GM19395 (cell line): Measurements from ENCODE around the gene CYP27C1.

ENCODE experiments used
- ATAC-seq: cut with Tn5 transposase; IDR thresholded peaks from one replicate; pipeline ENCODE4 v1.9.1; 2021; ENCODE audit warnings: mild to moderate bottlenecking, moderate library complexity; ENCODE audit not compliant: unreplicated experiment

CYP27C1 gene

DNA sequence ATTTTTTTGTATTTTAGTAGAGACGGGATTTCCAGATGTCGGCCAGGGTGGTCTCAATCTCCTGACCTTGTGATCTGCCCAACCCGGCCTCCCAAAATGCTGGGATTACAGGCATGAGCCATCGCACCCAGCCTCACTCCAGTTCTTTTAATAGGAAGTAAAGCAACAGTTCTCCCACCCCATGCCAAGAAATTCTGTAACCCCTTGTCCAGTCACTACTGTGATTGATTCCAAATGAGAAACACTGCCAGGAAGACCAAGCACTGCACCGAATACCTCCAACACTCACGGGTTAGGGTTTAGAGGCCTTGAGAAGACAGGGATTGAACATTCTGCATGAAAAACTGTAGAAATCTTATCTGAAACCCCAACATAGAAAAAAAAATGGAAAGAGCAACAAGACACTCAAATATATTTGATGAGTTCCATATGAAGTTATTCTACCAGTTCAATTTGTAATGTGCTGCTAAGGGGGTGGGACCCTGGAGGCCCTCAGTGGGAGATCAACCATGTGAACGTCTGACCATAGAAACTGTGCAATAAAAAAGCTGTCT, 65.0 kb downstream of the CYP27C1 start:
- ATAC-seq = no peak

DNA sequence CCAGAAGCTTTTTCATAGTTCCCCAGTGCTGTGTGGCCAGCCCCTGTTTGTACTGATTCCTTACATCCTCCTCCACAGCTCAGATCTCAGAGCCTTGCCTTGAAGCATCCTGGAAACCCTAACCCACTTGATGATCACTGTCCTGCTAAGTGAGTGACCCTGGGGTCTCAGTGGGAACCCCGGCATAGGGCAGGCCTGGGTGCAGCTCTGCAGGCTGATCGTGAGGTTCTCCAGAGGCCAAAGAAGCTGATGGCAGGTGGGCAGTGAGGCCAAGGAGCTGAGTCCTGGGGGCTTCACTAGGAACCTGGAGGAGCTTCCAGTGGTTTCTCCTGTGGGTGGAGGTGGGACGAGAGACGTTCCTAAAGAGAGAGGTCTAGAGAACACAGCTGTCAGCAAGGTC, 65.7 kb downstream of the CYP27C1 start:
- ATAC-seq = no peak

DNA sequence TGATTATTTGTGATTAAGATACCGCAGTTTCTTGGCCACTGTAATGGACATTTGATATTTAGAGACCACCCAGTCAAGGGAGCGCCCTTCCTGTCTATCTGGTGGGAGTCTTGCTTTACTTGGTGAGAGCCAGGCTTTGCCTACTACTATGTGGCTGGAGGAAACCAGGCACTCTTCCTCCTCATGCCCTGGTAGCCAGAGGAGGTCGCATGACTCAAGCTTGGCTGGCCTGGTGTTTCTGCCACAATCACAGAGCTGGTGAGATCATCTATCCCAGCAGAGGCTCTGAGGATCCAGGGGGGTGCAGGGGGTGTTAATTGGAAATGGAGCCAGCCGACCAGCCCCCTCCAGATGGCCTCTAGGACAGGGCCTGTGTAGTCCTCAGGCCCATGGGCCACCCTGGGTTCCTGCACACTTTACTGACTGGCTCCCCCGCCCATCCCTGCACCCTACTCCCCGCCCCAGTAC, 66.4 kb downstream of the CYP27C1 start:
- ATAC-seq = no peak

DNA sequence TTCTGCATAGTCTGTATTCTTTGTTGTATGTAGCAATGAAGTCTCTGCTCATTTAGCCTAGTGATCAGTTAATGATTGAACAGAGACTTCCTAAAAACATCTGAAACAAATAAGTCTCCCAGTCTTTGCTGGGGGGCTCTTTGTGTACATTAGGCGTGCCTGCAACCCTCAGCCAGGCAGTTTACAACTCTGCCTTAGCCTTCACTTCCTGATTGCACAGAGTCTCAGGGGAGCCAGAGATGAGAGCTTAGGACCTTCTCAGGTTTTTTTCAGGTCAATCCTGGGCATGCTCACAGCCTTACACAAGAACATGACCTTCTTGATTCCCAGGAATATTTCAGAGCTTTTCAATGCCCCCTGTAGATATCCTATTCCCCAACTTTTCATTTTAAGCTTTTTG, 69.1 kb downstream of the CYP27C1 start:
- no peak for ATAC-seq

DNA sequence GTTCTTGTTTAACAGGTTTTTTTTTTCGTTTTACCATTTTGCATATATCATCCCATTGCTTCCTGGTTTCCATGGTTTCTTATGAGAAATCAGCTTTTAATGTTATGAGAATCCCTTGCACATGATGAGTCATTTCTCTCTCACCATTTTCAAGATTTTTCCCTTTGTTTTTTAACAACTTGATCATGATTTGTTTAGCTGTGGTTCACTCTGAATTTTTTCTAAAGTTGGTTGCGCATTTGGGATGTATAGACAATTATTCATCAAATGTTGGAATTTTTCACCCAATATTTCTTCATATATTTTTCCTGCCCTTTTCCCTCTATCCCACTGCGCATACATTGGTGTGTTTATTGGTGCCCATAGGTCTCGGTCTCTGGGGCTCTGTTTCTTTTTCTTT, 70.7 kb downstream of the CYP27C1 start:
- no peak for ATAC-seq

DNA sequence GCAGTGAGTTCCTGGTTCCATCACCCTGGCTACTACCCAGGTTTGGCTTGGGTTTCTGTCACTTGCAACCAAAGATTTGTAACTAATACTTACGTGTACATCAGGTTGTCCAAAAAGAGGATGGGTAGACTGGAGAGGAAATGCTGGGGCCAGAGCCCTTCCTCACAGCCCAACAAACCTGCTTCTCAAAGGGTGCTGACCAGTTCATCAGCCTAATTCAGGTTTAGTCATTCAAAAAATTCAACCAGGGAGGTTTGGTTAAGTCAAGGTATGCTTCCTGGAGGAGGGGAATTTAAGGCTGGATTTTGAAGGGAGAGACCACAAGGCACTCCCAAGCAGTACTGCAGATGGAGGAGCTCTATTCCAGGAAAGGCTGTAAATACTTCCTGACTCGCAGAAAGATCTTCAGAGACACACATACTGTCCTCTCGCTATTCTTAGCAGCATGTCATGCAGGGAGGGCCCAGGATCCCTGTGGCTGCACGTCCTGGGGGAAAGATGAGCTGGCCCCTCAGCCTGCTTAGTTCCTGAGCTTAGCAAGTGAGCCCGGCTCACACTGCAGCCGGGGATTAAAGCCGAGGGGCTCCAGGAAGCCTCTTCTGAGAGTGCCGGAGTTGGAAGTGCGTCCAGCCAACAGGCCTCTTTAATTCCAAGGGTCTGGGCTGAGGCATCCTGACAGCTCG, 73.1 kb downstream of the CYP27C1 start:
- ATAC-seq = no peak

DNA sequence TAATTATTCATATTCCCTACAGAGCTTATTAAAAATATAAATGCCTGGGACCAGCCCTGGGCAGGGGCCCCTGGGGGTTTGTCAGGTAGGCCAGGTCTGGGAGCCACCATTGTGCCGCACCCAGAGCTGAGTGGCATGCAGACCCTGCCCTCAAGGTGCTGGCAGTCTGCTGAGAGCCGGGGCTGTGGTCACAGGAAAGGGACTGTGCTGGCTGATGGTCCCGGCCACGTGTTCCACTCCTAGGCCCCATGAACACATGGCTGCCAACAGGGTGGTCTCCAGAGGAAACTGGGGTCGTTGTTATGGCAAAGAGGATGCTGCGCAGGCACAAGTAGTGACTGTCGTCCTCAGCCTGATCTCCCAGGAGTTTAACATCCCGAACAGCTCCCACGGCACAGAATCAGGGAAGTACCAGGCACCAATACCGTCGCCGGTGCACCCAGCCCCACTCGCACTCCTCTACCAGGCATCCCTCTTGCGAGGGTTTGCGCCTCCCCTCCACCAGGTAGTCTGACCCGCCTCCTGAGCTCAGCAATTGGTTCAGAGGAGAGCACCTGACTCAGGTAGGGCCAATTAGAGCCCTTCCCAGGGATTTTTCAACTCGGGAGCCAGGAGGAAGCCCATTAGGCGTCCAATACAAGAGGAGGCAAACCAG, 73.9 kb downstream of the CYP27C1 start:
- ATAC-seq = no peak

DNA sequence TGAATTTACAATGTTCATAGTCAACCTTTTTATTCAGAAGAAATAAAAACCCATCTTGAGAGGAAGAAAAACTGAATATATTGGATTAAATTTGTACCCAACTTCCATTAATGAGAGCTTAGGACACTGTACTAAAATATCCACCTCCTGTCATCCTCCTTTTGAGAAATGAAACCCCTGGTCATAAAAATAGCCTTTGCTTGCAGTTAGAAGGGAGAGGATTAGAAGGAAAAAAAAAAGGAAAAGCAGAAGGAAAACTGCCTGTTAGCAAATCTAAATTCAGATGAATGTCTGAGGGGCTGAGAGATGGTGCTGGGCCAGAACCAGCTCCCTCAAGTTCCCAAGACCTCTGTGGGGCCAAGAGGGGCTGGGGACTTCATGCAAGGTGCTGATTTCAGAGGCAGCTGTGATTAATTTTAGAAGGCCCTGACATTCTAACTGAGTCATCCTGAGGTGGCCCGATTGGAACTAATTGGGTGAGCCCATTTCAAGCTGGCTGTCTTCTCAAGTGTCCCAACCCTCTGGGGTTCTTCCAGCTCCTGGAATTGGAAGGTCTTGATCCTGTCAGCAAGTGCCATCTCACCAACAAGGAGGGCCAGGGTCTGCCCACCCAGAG, 74.7 kb downstream of the CYP27C1 start:
- ATAC-seq = no peak

DNA sequence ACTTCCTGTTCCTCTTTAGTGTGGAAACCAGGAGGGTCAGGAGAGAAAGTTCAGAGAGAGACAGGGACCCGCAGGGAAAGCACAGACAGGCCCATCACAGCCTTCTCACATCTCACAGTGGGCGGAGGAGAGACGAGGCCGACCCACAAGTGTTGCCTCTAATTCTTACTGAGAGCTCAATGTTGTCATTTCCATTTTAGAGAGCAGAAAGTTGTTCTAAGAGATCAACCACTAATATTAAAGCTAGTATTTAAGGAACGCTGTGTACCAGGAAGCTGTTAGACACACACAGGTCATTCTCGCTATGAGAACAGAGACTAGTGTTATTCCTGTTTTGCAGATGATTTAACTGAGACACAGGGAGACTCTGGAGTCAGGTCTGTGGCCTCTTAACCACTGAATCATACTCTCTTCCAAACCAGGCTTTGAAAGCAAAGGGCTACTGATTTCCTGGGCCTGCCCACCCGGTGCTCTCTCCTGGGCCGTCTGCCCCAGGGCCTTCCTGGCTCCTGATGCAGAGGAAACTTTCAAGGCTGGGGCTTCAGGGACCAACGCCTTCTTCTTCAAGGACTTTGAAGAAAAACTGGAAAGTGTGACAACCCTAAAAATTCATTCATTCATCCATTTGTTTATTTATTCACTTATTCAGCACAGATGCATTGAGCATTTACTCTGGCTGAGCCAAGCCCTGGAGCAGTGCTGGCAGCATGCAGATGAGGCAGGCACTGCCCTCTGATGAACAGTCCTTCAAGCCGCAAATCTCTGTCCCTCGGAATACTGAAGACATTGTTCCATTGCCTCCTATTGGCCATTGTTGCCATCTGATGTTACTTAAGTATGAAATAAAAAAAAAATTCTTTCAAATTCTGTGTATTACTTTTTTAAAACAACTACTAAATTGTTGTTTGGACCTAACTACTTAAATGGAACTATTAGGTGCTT, 76.0 kb downstream of the CYP27C1 start:
- no peak for ATAC-seq

DNA sequence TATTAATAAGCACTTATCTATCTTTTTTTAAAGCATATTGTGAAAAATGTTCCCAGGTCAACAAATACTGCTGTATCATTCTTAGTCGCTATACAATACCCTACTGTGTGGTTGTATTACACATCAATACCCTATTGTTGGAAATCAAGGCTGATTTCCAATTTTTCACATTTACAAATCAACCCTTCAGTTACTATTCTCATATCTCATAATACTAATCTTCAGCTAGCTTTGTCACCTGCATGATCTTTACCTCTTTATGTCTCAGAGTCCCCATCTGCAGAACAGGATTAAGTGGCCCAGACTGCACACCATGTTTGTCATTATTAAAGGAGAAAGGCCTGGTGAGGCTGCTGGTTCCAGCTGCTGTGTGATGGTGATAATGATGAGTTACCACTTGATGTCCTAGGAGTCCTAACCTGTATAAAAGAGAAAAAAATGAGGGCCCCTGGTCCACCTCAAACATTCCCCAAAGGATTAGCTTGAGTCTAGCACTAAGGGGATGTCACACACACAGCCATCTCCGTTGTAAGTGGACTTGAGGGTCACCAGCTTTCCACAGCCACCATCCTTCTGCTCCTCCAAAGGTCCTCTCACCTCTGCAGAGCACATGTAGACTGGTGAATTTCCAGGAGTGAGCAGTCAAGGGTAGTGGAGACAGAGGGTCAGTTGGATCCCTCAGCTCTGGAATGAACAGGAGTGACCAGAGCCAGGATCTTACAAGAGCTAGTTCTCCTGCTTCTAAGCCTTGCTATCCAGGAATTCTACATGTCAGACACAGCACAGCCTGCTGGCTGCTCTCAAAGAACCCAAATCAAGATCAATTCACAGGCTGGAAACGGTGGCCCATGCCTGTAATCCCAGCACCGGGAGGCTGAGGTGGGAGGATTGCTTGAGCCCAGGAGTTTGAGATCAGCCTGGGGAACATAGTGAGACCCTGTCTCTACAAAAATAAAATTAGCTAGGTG, 77.2 kb downstream of the CYP27C1 start:
- ATAC-seq = no peak

DNA sequence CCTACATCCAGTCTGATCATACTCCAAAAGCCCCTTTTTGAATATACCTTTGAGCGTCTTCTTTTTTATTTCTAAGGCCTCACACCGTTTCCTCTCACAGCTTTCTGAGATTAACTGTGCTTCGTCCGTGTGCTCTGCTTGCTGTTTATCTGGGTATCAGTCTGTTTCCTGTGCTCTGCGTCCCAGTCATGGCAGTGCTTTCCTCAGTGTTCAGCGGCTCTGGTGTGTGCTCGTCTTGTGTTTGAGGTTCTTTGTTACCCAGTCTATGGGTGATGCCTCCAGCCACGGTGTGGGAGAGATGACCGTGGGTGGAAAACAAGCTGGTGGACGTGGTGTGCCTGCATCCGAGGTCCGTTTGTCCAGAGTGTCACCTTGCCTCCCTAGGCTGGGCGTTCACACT, 79.6 kb downstream of the CYP27C1 start:
- ATAC-seq = no peak

DNA sequence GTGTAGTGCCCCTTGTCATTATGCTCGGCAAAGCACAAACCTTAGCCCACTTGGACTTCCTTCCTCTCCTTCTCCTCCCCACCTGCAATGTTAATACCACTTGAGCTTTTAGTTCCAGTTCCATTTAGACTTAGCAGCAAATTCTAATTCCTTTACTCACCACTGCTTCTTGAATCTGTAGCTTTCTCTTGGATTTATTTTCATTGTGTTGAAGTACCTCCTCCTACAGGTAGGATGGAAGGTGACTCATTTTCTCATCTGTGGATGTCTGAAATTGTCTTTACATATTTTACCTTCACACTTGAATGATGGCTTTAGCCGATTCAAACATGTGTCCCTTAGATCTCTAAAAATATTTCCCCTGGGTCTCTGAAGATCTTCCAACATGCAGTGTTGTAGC, 80.3 kb downstream of the CYP27C1 start:
- ATAC-seq = no peak

DNA sequence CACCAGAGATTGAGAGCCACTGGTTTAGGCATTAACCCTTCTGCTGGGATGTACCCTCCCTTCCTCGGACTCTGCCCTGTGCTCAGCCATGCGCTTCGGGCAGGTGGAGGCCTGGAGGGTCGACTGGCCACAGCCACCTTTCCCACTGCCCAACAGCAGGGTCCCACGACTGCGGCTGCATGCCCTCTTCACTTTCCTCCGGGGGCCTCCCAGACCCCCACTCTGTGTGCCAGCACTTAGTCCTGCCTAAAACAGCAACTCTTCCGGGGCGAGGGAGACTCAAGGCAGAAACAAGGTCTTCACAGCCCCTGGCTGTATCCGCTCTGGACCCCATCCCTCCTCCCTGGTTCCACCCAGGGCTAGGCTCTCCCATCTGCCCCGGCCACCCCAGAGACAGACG, 81.8 kb downstream of the CYP27C1 start:
- no peak for ATAC-seq

DNA sequence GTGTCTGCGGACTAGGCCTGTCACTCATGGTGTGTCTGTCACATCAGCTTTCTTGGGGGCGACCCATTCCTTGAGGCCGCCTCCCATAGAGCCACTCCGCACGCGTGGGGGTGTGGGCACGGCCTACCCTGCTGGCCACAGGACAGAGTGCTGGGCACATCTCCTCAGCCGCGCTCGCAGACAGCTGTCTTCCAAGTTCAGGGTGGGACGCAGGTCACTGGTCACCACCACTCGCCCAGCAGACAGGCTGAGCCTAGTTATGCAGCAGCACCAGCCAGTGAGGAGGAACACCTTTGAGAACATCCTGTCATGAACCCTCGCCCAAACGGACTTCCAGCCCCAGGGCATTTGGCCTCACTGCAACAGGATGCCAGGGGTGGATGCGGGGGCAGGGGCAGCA, 82.4 kb downstream of the CYP27C1 start:
- ATAC-seq = no peak

DNA sequence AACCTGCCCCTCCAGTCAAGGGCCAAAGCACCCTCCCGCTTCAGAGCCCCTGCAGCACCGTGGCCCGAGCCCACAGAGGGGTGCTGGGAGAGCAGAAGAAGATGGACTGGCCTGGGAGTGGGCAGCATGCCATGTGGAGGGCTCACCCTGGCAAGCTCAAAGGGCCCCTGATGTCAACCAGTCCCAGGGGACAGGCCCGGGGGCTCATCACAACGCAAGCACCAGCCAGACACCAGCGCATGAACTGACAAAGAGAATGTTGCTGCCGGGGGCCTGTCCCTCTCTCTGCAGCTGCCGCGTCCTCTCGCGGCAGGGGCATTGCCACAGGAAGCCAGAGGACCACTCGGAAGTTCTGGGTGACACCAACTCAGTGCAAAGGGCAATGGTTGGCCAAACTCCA, 82.9 kb downstream of the CYP27C1 start:
- ATAC-seq = no peak

DNA sequence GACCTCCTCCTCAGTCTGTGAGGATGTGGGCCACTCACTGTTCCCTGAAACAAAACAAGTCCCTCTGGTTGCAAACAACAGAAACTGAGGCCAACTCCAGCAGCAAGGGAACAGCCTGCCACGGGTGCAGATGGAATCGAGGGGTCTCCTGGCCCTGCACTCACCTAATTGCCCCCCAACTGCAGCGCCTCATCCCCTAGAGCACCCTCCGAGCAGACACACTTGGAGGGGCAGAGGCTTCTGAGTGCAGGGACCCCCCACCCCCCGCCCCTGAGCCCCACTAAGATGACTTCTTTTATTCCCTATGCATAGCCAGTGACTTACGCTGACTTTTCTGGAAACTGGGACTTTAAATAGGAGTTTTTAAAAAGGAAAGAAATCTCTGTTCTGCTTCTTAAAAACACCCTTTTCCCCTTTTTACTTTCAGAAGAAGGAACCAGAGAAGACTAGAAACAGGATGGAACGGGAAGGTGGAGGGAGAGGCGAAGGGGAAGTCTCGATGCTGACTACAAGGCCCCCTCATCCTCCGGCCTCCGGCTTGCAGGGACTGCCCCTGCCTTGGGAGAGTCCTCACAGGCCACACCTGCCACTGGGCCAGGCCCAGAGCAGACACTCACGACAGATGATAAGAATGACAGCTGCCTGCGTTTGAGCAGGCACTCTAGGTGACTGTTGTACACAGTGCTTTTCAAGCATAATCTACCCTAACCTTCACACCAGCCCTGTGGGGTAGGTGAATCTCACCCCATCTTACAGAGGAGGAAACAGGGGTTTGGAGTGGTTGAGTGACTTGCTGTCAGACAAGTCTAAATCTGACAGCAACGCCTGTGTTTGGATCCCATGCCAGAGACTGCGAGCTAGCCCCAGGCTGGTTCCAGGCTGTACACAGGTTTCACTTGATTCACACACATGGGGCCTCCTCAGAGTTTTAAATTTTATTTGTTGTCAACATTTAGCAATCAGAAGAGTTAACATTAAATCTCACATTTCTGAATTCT, 85.0 kb downstream of the CYP27C1 start:
- ATAC-seq = peak; percentile 62

DNA sequence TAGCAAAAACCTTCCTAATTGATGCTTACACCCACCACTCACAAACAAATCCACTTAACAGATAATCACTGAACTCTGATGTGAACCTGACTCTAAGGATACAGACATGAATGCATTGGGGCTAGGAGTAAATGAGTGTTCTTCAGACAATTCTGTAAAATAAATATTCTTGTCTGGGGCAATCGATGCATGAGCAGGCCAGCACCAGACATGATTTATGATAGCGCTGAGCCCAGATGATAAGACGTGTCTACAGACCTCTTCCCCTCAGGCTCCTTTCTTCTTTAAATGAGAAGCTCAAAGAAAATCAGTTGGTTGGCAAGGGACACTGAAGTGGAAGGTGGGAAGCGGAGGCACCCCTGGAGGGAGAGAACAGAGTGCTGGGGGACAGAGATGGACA, 85.9 kb downstream of the CYP27C1 start:
- ATAC-seq = no peak
